Endometrial microvascular endothelial cells (primary cell): ENCODE data around the gene PRAF2. TPM values are rescaled to one million over a fixed set of nuclear protein-coding genes. Genes with fewer than 3 reads are reported as not detected.

Source experiments
- in situ Hi-C: cut with HindIII; loops from 2 replicates; pipeline ENCODE4 v1.10.0; 2017; ENCODE audit warnings: low sequenced_read_pairs, low pct_unique_long_range_greater_than_20kb; ENCODE audit errors: inconsistent ontology term
- total RNA-seq: library from RNA; depleted of rRNA; stranded (reverse); fragments of >200 nt; gene quantifications from one replicate; pipeline ENCODE4 v1.2.3, GENCODE V29; 2015; ENCODE audit errors: inconsistent ontology term

PRAF2 gene
- total RNA-seq, 1 donor from 2014 or later = 11.2 TPM

GRCh38 chrX:49054073-49054762 lies 19.6 kb downstream of the PRAF2 start:
- in situ Hi-C loops = no loop called here

- in situ Hi-C loops = no loop called here
Measured at GRCh38 chrX:49053223-49054072, 20.4 kb downstream of the PRAF2 start.

DNA sequence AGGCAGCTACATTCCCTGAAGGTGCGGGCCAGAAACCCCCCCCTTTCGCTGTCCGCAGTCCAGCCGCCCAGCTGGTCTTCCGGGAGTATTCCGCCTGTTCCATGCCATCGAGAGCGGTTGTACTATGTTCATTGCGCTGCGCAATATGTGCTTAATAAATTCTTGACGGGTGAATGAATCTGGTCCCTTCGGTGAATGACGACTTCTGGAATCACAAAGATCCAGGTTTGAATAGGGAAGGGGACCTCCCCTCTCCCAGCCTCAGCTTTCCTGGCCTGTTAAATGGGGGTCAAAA lies 29.9 kb downstream of the PRAF2 start:
- in situ Hi-C loops = no loop called here

- in situ Hi-C loops = no loop called here
Measured at GRCh38 chrX:49043220-49043986, 30.4 kb downstream of the PRAF2 start, which contains the start of gene TFE3. TSS of gene TFE3 (minus strand) at chrX:49043357. CDS start at chrX:49043226, 131 bp downstream.

- in situ Hi-C loops = no loop called here
Measured at GRCh38 chrX:49042581-49043219, 31.1 kb downstream of the PRAF2 start.

DNA sequence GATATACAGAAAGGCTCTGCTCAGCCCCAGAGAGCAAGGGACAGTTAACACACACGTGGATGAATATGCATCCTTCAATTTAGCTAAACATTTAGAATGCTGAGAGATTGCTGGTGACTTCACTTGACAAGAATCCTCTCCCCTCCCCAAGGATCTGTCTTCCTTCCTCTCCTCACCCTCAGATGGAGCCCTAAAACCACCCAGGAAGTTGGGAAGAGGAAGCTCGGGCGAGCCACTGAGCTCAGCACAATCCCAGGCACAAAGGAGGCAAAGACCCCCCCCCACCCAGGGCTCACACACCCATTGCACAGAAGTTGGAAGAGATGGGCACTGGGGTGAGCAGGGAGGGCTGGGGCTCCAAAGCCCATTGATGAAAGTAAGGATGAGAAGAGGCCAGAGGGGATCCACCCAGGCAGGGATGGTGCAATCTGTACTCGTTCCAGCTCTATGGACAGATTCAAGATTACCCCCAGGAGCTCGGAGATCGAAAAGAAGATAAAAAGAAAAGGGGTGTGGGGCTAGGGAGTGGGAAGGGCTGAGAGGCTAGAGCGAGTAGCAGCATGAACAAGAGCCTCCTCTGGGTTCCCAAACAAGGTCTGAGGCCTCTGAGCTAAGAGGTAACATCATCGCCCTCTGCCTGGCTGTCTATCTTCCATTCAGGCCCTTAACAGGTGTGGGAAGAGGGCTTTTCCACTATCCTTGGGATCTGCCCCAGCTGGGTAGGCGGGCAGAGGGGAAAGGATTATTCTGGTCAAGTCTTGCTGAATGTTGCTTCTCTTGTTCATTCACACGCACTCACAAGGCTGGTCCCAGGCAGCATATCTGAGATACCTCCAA lies 31.8 kb downstream of the PRAF2 start:
- in situ Hi-C loops = no loop called here

GRCh38 chrX:49040376-49040955 lies 33.3 kb downstream of the PRAF2 start:
- in situ Hi-C loops = no loop called here

DNA sequence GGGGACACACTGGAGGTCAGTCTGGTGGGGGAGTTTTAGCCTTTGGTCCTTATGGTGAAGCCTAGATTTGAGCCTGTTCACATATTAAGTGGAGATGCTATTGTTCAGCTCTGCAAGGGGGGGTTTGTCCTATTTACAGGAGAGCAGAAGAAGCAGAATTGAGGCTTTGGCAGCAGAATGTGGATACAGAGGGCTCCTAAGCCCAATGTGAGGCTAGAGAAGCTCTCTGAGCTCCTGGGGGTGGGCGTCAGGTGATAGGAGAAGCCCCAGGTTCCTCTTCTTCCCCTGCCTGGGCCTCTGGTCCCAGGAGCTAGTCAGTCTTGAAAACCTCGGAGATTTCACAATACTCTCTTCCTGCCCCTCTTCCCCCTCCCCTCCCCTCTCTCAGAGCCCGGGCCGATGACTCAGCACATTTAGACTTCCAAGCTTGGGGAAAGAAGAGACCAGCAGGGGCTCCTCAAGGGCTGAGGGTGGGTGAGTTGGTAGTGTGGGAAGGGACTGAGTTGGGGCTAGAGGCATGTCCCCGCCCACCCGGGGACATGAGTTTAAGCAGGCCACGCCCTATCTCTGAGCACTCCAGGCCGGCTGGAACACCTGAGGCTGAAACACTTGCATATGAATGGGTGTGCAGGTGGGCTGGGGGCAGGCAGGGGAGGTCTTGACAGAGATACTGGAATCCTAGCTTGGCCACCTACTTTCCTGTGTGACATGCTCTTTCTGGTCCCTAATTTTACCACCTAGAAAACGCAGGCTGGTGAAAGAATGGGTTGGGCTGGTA lies 34.0 kb downstream of the PRAF2 start:
- in situ Hi-C loops = no loop called here

DNA sequence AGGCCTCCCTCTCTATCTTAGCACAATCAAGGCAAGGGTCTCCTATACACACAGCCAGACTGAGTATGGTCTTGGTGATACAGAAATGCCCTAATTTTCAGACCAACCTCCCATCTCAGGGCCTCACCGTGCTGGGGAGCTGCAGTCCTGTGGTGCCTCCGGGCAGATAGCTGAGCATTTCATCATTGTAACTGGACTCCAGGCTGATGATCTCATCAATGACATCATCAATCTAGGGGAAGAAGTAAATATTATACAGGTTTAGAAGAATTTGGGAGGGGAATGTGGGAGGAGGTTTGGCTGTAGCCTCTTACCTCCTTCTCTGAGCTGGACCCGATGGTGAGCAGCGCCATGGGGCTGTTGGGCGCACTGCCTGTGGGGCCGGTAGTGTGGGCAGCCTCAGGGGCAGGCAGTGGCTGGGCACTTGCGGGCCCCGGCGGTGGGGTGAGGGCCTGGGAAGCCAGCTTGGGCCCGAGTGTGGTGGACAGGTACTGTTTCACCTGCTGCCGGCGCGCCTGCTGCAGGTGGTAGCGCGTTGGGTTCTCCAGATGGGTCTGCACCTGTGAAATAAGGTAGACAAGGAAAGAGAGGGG lies 35.8 kb downstream of the PRAF2 start:
- in situ Hi-C loops = no loop called here

DNA sequence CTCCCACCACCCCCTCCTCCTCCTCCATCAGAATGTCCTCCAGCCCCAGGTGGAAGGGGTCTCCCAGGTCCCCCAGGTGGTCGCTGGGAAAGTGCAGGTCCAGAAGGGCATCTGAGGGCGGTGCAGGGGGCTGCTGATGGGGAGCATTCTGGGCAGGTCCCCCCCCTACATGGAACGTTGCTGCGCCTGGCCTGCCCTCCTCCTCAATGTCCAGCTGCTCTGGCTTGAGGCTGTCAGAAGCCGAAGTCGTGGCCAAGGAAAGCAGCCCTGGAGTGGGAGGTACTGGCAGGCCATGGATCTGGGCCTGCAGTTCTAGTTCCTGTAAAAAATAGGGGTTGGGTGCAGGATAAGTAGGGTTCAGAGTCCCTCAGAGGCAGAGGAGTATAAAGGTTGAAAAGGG lies 43.5 kb downstream of the PRAF2 start:
- in situ Hi-C loops = no loop called here

DNA sequence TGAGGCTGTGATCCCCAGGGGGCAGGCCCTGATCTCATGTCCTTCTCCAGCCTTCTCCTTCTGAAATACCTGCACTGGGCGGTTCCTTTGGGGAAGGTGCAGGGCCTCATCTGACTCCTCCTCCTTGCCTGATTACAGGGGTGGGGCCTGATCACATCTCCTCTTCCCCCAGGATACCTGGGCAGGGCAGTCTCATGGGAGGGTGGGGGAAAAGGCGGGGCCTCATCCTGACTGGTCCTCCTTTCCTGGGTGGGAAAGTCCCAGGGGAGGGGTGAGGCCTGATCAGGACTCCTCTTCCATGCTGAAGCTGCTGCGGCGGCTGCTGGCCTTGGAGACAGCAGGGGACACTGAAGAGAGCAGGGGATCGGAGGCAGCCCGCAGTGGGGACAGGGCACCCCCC lies 43.9 kb downstream of the PRAF2 start:
- in situ Hi-C loops = no loop called here

Other genes with a start within 250 kb of the PRAF2 start
- not detected for gene ERAS, start 247.5 kb downstream of the PRAF2 start, total RNA-seq
- gene PCSK1N, start 238.4 kb downstream of the PRAF2 start, total RNA-seq = not detected
- 58.7 TPM for gene TIMM17B, start 176.2 kb downstream of the PRAF2 start, total RNA-seq
- 68.3 TPM for gene PQBP1, start 176.1 kb downstream of the PRAF2 start, total RNA-seq
- gene SLC35A2, start 162.4 kb downstream of the PRAF2 start, total RNA-seq = 27.4 TPM
- gene PIM2, start 155.0 kb downstream of the PRAF2 start, total RNA-seq = 5.3 TPM
- gene OTUD5, start 116.4 kb downstream of the PRAF2 start, total RNA-seq = 27.3 TPM
- 1.4 TPM for gene KCND1, start 102.2 kb downstream of the PRAF2 start, total RNA-seq
- 21.2 TPM for gene GRIPAP1, start 71.7 kb downstream of the PRAF2 start, total RNA-seq
- gene TFE3, start 30.6 kb downstream of the PRAF2 start, total RNA-seq = 82.3 TPM
- gene CCDC120, start 15.0 kb downstream of the PRAF2 start, total RNA-seq = 1.0 TPM
- 33.7 TPM for gene WDR45, start 5.9 kb upstream of the PRAF2 start, total RNA-seq
- 29.1 TPM for gene GPKOW, start 49.7 kb upstream of the PRAF2 start, total RNA-seq
- gene MAGIX, start 88.8 kb upstream of the PRAF2 start, total RNA-seq = 3.7 TPM
- 135 TPM for gene PLP2, start 97.9 kb upstream of the PRAF2 start, total RNA-seq
- gene PRICKLE3, start 112.4 kb upstream of the PRAF2 start, total RNA-seq = 23.4 TPM
- 0.09 TPM for gene SYP, start 126.2 kb upstream of the PRAF2 start, total RNA-seq
- gene CACNA1F, start 159.3 kb upstream of the PRAF2 start, total RNA-seq = not detected
- 25.9 TPM for gene CCDC22, start 161.5 kb upstream of the PRAF2 start, total RNA-seq
- gene FOXP3, start 190.7 kb upstream of the PRAF2 start, total RNA-seq = 0.28 TPM
- gene PPP1R3F, start 195.8 kb upstream of the PRAF2 start, total RNA-seq = 0.84 TPM
- gene GAGE10, start 229.6 kb upstream of the PRAF2 start, total RNA-seq = not detected
- not detected for gene GAGE12J, start 248.0 kb upstream of the PRAF2 start, total RNA-seq